GM21528 (cell line): ENCODE results near the gene ATP5PD.
"Not testable (repeated sequence)": the region's sequence is repeated elsewhere in the genome, so short reads cannot be mapped to it uniquely, and the experiment has no call there.

ENCODE experiments used
- ATAC-seq: cut with Tn5 transposase; IDR thresholded peaks from one replicate; pipeline ENCODE4 v1.9.1; 2021; ENCODE audit warnings: mild to moderate bottlenecking, moderate library complexity; ENCODE audit not compliant: unreplicated experiment, low FRiP score

Gene ATP5PD

GRCh38 chr17:75077496-75078283, 30.9 kb upstream of the ATP5PD start:
- no peak for ATAC-seq

- ATAC-seq: no peak
Measured at GRCh38 chr17:75077072-75077495, 30.3 kb upstream of the ATP5PD start.

- ATAC-seq: no peak
Measured at GRCh38 chr17:75075597-75076336, 29.0 kb upstream of the ATP5PD start.

GRCh38 chr17:75074532-75074931, 27.8 kb upstream of the ATP5PD start:
- ATAC-seq: no peak

- no peak for ATAC-seq
Measured at GRCh38 chr17:75073618-75074047, 26.9 kb upstream of the ATP5PD start.

- ATAC-seq: not testable (repeated sequence)
Measured at GRCh38 chr17:75072909-75073308, 26.1 kb upstream of the ATP5PD start.

GRCh38 chr17:75071478-75072271, 24.9 kb upstream of the ATP5PD start:
- ATAC-seq: not testable (repeated sequence)

GRCh38 chr17:75069783-75070182, 23.0 kb upstream of the ATP5PD start:
- ATAC-seq: no peak

- no peak for ATAC-seq
Measured at GRCh38 chr17:75068750-75069149, 22.0 kb upstream of the ATP5PD start.

- no peak for ATAC-seq
Measured at GRCh38 chr17:75067856-75068255, 21.1 kb upstream of the ATP5PD start.

GRCh38 chr17:75065562-75066151, 18.9 kb upstream of the ATP5PD start:
- no peak for ATAC-seq

- ATAC-seq: no peak
Measured at GRCh38 chr17:75064867-75065561, 18.2 kb upstream of the ATP5PD start.

- no peak for ATAC-seq
Measured at GRCh38 chr17:75064460-75064859, 17.7 kb upstream of the ATP5PD start.

- ATAC-seq: no peak
Measured at GRCh38 chr17:75064040-75064439, 17.3 kb upstream of the ATP5PD start.

GRCh38 chr17:75063626-75064025, 16.9 kb upstream of the ATP5PD start:
- no peak for ATAC-seq

GRCh38 chr17:75063201-75063600, 16.4 kb upstream of the ATP5PD start:
- ATAC-seq: no peak

- no peak for ATAC-seq
Measured at GRCh38 chr17:75061618-75062017, 14.8 kb upstream of the ATP5PD start.

GRCh38 chr17:75061055-75061438, 14.3 kb upstream of the ATP5PD start:
- no peak for ATAC-seq

GRCh38 chr17:75060434-75061054, 13.8 kb upstream of the ATP5PD start:
- ATAC-seq: no peak
